Measurements from ENCODE around the gene TNFRSF1B.

TNFRSF1B gene

DNA sequence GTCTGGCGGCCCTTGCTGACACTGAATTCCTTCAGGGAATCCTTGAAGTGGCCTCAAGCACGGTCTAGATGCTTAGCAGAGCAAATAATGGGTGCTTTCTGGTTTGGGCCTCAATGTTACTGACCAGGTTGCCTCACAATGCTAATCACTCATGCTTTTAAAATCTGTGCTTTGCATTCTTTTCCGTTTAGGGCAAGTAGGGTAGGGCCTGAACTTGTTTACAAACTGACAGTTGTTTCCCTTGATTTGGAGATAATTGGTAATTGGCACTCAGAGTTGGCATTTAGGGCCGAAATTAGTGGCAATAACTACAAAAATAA is 64.4 kb downstream of the TNFRSF1B start:
- TF ChIP-seq, protein P1, sequence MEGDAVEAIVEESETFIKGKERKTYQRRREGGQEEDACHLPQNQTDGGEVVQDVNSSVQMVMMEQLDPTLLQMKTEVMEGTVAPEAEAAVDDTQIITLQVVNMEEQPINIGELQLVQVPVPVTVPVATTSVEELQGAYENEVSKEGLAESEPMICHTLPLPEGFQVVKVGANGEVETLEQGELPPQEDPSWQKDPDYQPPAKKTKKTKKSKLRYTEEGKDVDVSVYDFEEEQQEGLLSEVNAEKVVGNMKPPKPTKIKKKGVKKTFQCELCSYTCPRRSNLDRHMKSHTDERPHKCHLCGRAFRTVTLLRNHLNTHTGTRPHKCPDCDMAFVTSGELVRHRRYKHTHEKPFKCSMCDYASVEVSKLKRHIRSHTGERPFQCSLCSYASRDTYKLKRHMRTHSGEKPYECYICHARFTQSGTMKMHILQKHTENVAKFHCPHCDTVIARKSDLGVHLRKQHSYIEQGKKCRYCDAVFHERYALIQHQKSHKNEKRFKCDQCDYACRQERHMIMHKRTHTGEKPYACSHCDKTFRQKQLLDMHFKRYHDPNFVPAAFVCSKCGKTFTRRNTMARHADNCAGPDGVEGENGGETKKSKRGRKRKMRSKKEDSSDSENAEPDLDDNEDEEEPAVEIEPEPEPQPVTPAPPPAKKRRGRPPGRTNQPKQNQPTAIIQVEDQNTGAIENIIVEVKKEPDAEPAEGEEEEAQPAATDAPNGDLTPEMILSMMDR (IDR thresholded peaks at IDR 0.05) = no peak

DNA sequence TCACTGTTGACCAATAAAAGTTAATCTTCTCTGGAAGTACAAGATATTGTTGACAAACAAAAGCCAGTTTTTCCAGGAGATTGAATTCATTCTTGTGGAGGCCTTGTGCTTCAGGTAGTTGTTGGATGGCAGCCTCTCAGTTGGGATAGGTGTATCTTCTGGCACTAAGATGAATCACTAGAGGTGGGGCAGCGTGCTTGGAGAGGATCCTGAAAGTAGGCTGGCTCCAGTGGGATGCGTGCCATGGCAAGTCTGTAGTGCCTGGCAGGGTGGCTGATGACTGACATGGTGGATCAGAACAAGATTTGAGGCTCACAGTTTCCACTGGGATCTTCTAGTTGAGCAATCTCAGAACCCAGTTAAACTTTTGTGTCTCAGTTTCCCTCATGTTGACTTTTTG is 65.4 kb downstream of the TNFRSF1B start:
- TF ChIP-seq, protein P1 (IDR thresholded peaks at IDR 0.05) = no peak

DNA sequence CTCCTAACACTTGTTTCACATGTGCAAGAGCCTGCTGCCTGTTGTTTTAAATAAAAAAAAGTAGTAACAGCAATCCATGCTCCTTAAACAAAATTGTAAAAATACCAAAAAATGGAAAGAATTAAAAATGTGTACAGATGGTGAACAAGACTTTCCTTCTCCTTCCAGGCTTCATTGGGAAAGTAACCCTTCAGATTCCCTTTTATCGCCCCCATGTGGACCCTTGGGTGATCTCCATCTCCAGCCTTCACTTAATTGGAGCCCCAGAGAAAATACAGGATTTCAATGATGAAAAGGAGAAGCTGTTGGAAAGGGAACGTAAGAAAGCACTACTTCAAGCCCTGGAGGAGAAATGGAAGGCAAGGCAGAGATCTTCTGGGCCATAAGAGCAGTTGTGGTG is 77.3 kb downstream of the TNFRSF1B start:
- TF ChIP-seq, protein P1 (IDR thresholded peaks at IDR 0.05) = no peak; the same call in 1 of the 2 replicates

DNA sequence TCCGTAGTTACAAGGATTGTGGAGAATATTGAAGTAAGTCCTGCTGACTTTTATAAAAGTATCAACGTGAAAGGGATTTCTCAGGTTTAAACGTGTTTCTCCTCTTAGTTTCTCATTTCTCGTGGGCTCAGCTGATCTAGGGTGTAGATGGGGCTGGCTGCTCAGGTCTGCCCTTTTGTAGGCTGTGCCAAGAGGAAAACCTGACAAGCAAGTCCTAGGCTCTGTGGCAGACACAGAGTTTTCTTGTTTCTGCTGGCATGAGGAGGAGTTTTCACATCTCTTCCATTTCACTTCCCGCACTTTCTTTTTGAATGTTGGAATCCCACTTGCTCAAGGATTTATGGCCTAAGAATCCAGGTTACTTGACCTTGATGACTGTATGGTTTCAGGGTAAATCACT is 77.8 kb downstream of the TNFRSF1B start:
- TF ChIP-seq, protein P1 (IDR thresholded peaks at IDR 0.05) = no peak

DNA sequence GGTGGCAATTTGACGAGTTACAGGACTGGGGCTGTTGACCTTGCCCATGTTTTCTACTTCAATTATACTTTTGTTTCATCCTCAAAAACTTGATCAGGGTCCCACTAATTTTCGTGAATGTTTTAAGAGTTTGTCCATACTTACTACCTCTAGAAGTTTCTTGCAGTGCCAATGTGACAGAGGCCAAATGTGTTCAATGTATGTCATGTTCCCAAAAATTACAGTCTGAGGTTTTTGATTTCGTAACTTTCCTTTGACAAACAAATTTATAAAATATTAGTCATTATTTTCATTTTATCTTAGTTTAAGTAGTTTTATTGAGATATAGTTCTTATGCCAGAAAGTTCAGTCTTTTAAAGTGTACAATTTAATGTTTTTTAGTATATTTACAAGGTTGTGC is 78.3 kb downstream of the TNFRSF1B start:
- TF ChIP-seq, protein P1 (IDR thresholded peaks at IDR 0.05) = no peak

DNA sequence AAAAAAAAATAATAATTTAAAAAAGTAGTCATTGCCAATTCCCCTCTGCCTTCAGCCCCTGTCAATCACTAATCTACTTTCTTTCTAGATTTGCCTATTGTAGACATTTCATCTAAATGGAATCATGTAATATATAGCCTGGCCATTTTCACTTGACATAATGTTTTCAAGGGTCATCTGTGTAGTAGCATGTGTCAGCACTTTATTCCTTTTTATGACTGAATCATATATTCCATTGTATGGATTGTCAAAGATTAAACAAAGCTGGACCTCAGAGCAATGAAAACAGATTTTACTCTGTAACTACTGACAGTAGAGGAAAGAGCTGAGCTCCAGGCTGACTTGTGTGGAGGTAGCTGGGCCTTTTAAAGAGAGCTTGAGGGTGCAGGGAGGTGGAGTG is 78.9 kb downstream of the TNFRSF1B start:
- TF ChIP-seq, protein P1 (IDR thresholded peaks at IDR 0.05) = no peak

DNA sequence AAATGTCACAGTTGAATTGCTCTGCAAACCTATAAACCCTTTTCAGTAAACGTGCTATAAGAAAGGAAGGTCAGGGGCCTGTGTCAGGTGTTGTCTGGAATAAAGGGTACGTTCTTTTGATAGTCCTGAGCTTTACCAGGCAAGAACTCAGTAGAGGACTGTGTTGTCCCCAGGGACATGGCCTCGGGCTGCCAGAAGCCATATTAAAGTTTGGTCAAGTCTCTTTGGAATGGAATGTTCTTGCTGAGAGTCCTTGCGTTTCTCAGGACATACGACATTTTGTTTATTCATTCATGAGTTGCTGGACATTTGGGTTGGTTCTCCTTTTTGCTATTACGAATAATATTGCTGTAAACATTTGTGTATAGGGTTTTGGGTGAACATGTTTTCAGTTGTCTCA is 79.8 kb downstream of the TNFRSF1B start:
- TF ChIP-seq, protein P1 (IDR thresholded peaks at IDR 0.05) = no peak

DNA sequence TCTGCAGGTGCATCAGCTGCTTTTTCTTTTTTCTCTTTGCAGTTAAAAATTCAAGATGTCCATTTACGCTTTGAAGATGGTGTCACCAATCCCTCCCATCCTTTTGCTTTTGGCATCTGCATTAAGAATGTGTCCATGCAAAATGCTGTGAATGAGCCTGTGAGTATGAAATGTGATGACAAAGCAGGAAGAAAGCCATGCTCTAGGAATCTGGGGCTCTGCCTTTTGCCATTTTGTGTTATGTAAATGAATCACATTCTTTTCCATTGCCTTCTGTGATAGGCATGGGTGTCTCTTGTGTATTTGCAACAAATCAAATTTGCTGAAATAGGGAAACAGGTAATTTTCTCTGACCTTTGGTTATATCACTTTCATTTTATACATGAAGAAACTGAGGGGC is 82.4 kb downstream of the TNFRSF1B start:
- TF ChIP-seq, protein P1 (IDR thresholded peaks at IDR 0.05) = no peak
